HEK293 (cell line): ENCODE data around the gene KDF1.

Source experiments
- ZNF114 ChIP-seq: fragments of 450-650 bp; formaldehyde crosslinking; IDR thresholded peaks from 2 replicates; pipeline ENCODE4 v1.5.0; 2017; ENCODE audit warnings: missing biosample characterization, missing genetic modification characterization
- ZNF292 ChIP-seq: fragments of 450-650 bp; formaldehyde crosslinking; IDR thresholded peaks from 2 replicates; pipeline ENCODE4 v1.5.1; 2016; ENCODE audit warnings: low read depth, missing biosample characterization, missing genetic modification characterization, borderline replicate concordance
- ZSCAN23 ChIP-seq: fragments of 450-650 bp; formaldehyde crosslinking; IDR thresholded peaks from 2 replicates; pipeline ENCODE4 v1.5.1; 2016; ENCODE audit warnings: missing biosample characterization, missing genetic modification characterization
- TF ChIP-seq, protein P1 (sequence below): fragments of 450-650 bp; formaldehyde crosslinking; IDR thresholded peaks from 2 replicates; pipeline ENCODE4 v1.5.1; 2016; ENCODE audit warnings: missing biosample characterization, missing genetic modification characterization

DNA sequence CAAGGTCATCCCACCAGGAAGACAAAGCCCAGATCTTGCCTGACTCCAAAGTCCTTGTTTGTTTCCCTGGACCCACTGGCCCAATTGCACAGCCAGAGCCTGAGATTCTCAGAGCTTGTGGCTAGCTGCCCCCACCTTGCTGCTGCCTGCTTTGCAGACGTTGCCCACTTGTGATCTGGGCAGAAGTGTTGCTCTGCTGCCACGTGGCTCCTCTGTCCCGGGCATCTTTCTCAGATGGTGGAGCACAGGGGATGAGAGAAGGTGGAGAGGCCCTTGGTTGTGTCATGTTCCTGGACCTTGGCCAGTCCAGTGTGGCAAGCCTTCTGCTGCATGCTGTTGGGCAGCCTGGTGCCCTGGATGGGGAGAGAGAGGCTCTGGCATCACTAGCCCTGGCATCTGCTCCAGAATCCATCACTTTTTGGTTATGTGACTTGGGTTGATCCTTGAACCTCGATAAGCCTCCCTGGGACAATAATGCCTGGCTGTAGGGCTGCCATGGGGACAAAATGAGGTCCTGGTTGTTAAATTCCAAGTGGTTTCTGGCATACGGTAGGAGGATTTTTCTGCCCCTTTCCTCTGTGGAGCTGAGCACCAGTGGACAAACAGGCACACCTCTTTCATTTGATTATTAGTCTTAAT, 44.9 kb downstream of the KDF1 start:
- TF ChIP-seq, protein P1, sequence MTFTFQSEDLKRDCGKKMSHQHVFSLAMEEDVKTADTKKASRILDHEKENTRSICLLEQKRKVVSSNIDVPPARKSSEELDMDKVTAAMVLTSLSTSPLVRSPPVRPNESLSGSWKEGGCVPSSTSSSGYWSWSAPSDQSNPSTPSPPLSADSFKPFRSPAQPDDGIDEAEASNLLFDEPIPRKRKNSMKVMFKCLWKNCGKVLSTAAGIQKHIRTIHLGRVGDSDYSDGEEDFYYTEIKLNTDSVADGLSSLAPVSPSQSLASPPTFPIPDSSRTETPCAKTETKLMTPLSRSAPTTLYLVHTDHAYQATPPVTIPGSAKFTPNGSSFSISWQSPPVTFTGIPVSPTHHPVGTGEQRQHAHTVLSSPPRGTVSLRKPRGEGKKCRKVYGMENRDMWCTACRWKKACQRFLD (tag by site-specific recombination), result no peak
- TF ChIP-seq ZNF114 (tag by site-specific recombination), result no peak
- TF ChIP-seq ZSCAN23 (tag by site-specific recombination), result no peak
- no peak for TF ChIP-seq ZNF292
